Erythroblast (primary cell): ENCODE results near the gene ATP8B3.

Source experiments
- GATA1 ChIP-seq: IDR thresholded peaks from 2 replicates; pipeline ENCODE4 v1.6.1; 2011; ENCODE audit warnings: low read depth, mild to moderate bottlenecking, control low read depth, low read length, moderate library complexity
- POLR2A ChIP-seq: IDR thresholded peaks from 2 replicates; pipeline ENCODE4 v1.6.1; 2011; ENCODE audit warnings: mild to moderate bottlenecking, low read length

- no peak for TF ChIP-seq POLR2A
- TF ChIP-seq GATA1 = no peak
These were observed 53.9 kb downstream of the ATP8B3 start for GRCh38 chr19:1758231-1758577.
